ENCODE results near the gene DTX1.
A peak's percentile ranks its signal among the peaks of the same experiment; 100 is the strongest.

The DTX1 gene

GRCh38 chr12:113071135-113072112, 14.9 kb downstream of the DTX1 start:
- peak; percentile 27 for DNase-seq

GRCh38 chr12:113072136-113072535, 15.6 kb downstream of the DTX1 start:
- no peak for DNase-seq

- no peak for DNase-seq
Observed at GRCh38 chr12:113073586-113073985, 17.1 kb downstream of the DTX1 start.

GRCh38 chr12:113075137-113075683, 18.7 kb downstream of the DTX1 start:
- peak; percentile 88 for DNase-seq

GRCh38 chr12:113077057-113077858, 20.7 kb downstream of the DTX1 start:
- no peak for DNase-seq

GRCh38 chr12:113077859-113078255, 21.3 kb downstream of the DTX1 start:
- no peak for DNase-seq

- no peak for DNase-seq
Observed at GRCh38 chr12:113081873-113082272, 25.3 kb downstream of the DTX1 start.

- no peak for DNase-seq
Observed at GRCh38 chr12:113082486-113083148, 26.1 kb downstream of the DTX1 start.

- DNase-seq, result no peak
Observed at GRCh38 chr12:113083863-113084435, 27.4 kb downstream of the DTX1 start.

- DNase-seq, result no peak
Observed at GRCh38 chr12:113086249-113087164, 30.0 kb downstream of the DTX1 start.

- no peak for DNase-seq
Observed at GRCh38 chr12:113087193-113087592, 30.7 kb downstream of the DTX1 start.

GRCh38 chr12:113088037-113088436, 31.5 kb downstream of the DTX1 start:
- DNase-seq, result no peak

- DNase-seq, result no peak
Observed at GRCh38 chr12:113088971-113089756, 32.6 kb downstream of the DTX1 start.

- DNase-seq, result no peak
Observed at GRCh38 chr12:113089839-113090238, 33.3 kb downstream of the DTX1 start.

GRCh38 chr12:113090740-113091139, 34.2 kb downstream of the DTX1 start:
- DNase-seq, result no peak

GRCh38 chr12:113091506-113091905, 35.0 kb downstream of the DTX1 start:
- DNase-seq, result no peak

- no peak for DNase-seq
Observed at GRCh38 chr12:113092607-113093408, 36.3 kb downstream of the DTX1 start.

GRCh38 chr12:113093409-113094101, 37.0 kb downstream of the DTX1 start:
- no peak for DNase-seq

- DNase-seq, result no peak
Observed at GRCh38 chr12:113094738-113095137, 38.2 kb downstream of the DTX1 start.
